BJ (cell line): Measurements from ENCODE around the gene AGBL4. TPM values are rescaled to one million over a fixed set of nuclear protein-coding genes. Genes with fewer than 3 reads are reported as not detected.

Experiments used
- CTCF ChIA-PET: fragments of 350-600 bp; formaldehyde crosslinking; extraction: SDS; loops from one replicate; lab custom pipeline; 2021; ENCODE audit warnings: antibody characterized with exemption, inconsistent platforms; lab: Yijun Ruan, JAX
- POLR2A ChIA-PET: fragments of 300-600 bp; sonication (Branson Sonifier 250); formaldehyde crosslinking; extraction: SDS; loops from one replicate; lab custom pipeline; 2021; ENCODE audit warnings: antibody characterized with exemption; lab: Charles Lee
- DNase-seq: peaks from one replicate; pipeline ENCODE4 v3.0.0-alpha.2; 2011; ENCODE audit warnings: low read depth
- H3K27me3 ChIP-seq: 2 replicates; pipeline ENCODE4 v1.6.0; 2011; ENCODE audit warnings: low read length; ENCODE audit not compliant: control insufficient read depth, insufficient read depth
- H3K36me3 ChIP-seq: 2 replicates; pipeline ENCODE4 v1.5.1; 2011; ENCODE audit warnings: low read length; ENCODE audit not compliant: control insufficient read depth, insufficient read depth
- H3K4me3 ChIP-seq: 2 replicates; pipeline ENCODE4 v1.5.1; 2011; ENCODE audit warnings: low read depth, mild to moderate bottlenecking, control low read depth, low read length
- CTCF ChIP-seq: IDR thresholded peaks from 2 replicates; pipeline ENCODE4 v1.5.1; 2011; ENCODE audit warnings: low read depth, mild to moderate bottlenecking, control low read depth, inconsistent platforms, low read length, moderate library complexity; ENCODE audit not compliant: insufficient read depth
- polyA plus RNA-seq: library from polyadenylated mRNA; depleted of rRNA; stranded (reverse); fragments of >200 nt; gene quantifications from 2 replicates; pipeline ENCODE4 v1.2.3, GENCODE V29; 2011

The AGBL4 gene
- polyA plus RNA-seq, 1 experiment, result not detected

GRCh38 chr1:48661726-48662463 lies 1361.9 kb downstream of the AGBL4 start:
- H3K4me3 ChIP-seq, result no peak overlapping the region
- DNase-seq, result no peak
- no peaks in the 10 kb centered on the region for H3K27me3 ChIP-seq
- no peaks in the 10 kb centered on the region for H3K36me3 ChIP-seq
- ChIA-PET CTCF (interaction anchor here (2.0 kb wide), 1 partner anchor 15 kb away, joined by 7 read pairs; no protein-coding TSS in a partner anchor), POLR2A (no interaction called here)
- no peak for TF ChIP-seq CTCF

- Histone ChIP-seq H3K36me3 (no peaks in the 10 kb centered on the region), H3K27me3 (no peaks in the 10 kb centered on the region), H3K4me3 (no peak overlapping the region)
- POLR2A ChIA-PET, result no interaction called here
- CTCF ChIA-PET, result interaction anchor here (0.9 to 2.0 kb wide), 2 partner anchors 16 to 17 kb away, joined by 4 to 7 read pairs; no protein-coding TSS in a partner anchor
- DNase-seq, result no peak
- no peak for TF ChIP-seq CTCF
These were observed 1364.0 kb downstream of the AGBL4 start for GRCh38 chr1:48659801-48660200.

DNA sequence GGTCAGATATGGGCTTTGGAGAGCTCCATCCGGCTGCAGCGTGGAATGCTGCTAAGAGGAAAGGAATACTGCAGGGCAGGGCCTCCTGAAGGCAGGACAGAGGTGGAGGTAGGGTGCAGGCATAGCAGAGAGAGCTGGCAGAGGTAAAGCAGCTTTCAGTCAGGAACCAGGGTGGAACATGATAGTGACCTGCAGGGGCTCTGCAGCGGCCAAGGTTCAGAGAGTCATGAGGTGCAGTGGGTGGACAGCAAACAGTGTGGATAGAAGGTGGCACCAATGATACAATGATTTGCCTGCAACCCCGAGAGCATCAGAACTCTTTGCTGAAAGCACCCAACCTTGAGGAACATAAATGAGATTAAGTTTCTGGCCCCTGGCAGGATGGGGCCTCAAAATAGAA lies 1366.3 kb downstream of the AGBL4 start:
- H3K36me3 ChIP-seq, result no peaks in the 10 kb centered on the region
- TF ChIP-seq CTCF, result no peak
- POLR2A ChIA-PET, result no interaction called here
- no peaks in the 10 kb centered on the region for H3K27me3 ChIP-seq
- DNase-seq, result no peak
- CTCF ChIA-PET, result interaction anchor here (0.6 kb wide), 1 partner anchor 1241 kb away, joined by 3 read pairs; no protein-coding TSS in a partner anchor
- H3K4me3 ChIP-seq, result no peak overlapping the region

DNA sequence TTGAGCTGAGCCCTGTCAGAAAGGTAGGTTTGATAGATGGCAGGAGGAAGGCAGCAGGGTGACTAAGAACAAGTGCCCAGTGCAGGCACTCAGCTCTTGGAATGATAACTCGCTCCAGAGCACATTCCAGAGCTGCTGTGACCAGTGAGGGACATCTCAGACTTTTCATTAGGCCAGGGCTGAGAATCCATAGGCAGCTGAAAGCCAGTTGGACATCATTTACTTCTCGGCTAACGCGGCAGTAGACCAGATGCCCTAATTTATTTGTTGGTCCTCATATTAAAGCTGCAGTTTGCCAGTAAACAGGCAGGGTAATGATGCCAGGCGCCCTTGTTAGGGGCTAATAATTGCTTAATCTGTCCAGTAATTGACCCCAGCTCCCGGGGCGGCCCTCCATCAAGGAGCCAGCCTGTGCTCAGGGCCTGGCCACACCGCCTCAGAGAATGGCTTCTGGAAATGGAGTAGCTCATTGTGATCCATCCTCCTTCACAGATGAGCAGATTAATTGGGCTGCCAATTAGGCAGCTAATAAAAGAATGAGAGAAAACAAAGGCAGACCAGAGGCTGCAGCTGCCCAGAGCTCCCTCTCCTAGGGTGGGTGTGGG lies 1369.0 kb downstream of the AGBL4 start:
- ChIA-PET POLR2A (no interaction called here), CTCF (interaction anchor here (1.1 kb wide), 1 partner anchor 11 kb away, joined by 3 read pairs; no protein-coding TSS in a partner anchor)
- no peak for TF ChIP-seq CTCF
- H3K4me3 ChIP-seq, result no peak overlapping the region
- no peaks in the 10 kb centered on the region for H3K36me3 ChIP-seq
- DNase-seq, result no peak
- no peaks in the 10 kb centered on the region for H3K27me3 ChIP-seq

DNA sequence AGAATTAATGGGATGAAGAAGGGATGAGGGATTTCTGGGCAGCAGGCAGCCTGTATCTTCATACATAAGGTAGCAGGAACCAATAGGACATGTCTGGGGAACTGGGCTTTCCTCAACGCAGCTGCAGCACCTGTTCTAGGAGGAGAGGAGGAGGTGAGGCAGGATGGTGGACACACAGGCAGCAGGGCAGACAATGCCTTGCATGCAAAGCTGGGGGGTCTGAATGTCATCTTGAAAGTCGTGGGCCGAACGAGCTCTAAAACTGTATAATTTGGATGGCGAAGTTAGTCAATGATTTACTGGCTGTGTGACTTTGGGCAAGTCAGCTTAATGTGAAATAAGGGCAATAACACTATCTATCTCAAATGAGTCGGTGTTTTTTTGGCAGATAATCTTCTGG lies 1371.4 kb downstream of the AGBL4 start:
- no peaks in the 10 kb centered on the region for H3K36me3 ChIP-seq
- ChIA-PET CTCF (no interaction called here), POLR2A (no interaction called here)
- no peaks in the 10 kb centered on the region for H3K27me3 ChIP-seq
- no peak for DNase-seq
- no peak for TF ChIP-seq CTCF
- H3K4me3 ChIP-seq, result no peak overlapping the region
